Progenitor cell of endocrine pancreas (in vitro differentiated cells): Measurements from ENCODE around the gene SLC34A3. TPM values are rescaled to one million over a fixed set of nuclear protein-coding genes. Genes with fewer than 3 reads are reported as not detected.
A peak's percentile ranks its signal among the peaks of the same experiment; 100 is the strongest.

Experiments
- DNase-seq: peaks from one replicate; pipeline ENCODE4 v3.0.0; 2021; ENCODE audit warnings: low spot score; ENCODE audit not compliant: unreplicated experiment
- H3K27ac Mint-ChIP-seq: 2 replicates; pipeline ENCODE4 v1.8.0; 2021; ENCODE audit warnings: mild to moderate bottlenecking, moderate library complexity, mixed read lengths
- H3K27me3 Mint-ChIP-seq: 2 replicates; pipeline ENCODE4 v1.8.0; 2021; ENCODE audit warnings: mixed read lengths
- H3K36me3 Mint-ChIP-seq: 2 replicates; pipeline ENCODE4 v1.8.0; 2022; ENCODE audit warnings: mixed read lengths; ENCODE audit not compliant: insufficient read depth
- H3K4me1 Mint-ChIP-seq: 2 replicates; pipeline ENCODE4 v1.8.0; 2021; ENCODE audit warnings: low read depth, mixed read lengths
- H3K4me3 Mint-ChIP-seq: 2 replicates; pipeline ENCODE4 v1.8.0; 2021; ENCODE audit warnings: low read depth, mild to moderate bottlenecking, moderate library complexity, mixed read lengths
- H3K9me3 Mint-ChIP-seq: 2 replicates; pipeline ENCODE4 v1.8.0; 2021; ENCODE audit warnings: low read depth, mixed read lengths
- total RNA-seq: library from RNA; stranded (reverse); gene quantifications from 2 replicates; pipeline ENCODE4 v1.2.1, GENCODE V29; 2021
- TF ChIP-seq, protein P1 (sequence below): fragments of 200-600 bp; sonication (generic); IDR thresholded peaks from one replicate; pipeline ENCODE4 v1.5.0; 2021; ENCODE audit warnings: antibody characterized with exemption, mild to moderate bottlenecking; ENCODE audit not compliant: unreplicated experiment

SLC34A3 gene
- total RNA-seq, 1 donor from 2014 or later: 0.26 TPM

DNA sequence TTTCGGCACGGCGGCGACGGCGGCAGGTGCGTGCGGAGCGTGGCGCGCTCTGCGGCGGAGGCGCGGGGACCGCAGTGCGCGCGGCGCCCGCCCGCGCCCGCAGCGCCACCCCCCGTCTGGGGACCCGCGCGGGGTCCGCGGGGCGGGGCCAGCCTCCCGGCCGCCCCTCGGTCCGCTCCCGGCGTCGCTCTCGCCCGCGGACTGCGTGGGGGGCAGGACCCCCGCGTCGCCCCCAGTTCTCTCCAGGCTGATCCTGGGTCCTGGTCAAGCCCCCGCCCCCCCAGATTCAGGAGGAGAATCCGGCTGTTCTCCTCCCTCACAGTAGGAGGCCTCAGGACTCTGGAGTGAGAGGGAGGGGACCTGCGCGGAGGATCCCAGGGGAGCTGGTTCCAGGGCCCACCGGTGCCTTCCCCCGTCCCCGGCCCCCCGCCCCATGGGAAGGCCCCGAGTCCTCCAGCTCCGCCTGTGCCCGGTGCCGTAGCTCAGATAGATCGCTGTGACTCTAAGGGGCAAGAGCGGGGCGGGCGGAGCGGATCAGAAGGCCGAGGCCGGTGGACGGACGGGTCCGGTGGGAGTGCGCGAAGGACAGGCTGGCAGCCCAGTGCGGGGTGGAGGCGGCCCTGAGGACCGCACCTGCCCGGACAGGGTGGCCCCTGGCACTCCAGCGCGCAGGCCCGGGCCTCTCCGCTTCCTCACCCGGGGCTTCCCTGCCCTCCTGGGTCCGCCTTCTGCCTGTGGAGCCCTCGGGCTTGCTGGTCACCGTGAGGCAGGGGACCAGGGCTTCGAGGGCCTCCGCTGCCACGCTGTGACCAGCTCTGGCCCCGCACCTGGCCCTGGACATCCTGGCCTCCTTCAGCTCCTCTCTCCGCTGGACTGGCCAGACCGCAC is 8.3 kb upstream of the SLC34A3 start, which contains the start of gene RNF208:
Gene RNF208, minus strand, starts transcription at position 51 of the 888 bp plus-strand sequence. CDS start 1,028 bp downstream, outside the sequence.
- Mint-ChIP-seq H3K4me1 (peaks cover 10% of the 10 kb centered on the region), H3K4me3 (peak within 1 kb of the TSS; percentile 78), H3K27ac (peak within 1 kb of the TSS; percentile 96), H3K36me3 (peaks cover 1% of the 10 kb centered on the region), H3K27me3 (no peaks in the 10 kb centered on the region), H3K9me3 (no peaks in the 10 kb centered on the region)
- peak; percentile 50 for DNase-seq
- TF ChIP-seq, protein P1, sequence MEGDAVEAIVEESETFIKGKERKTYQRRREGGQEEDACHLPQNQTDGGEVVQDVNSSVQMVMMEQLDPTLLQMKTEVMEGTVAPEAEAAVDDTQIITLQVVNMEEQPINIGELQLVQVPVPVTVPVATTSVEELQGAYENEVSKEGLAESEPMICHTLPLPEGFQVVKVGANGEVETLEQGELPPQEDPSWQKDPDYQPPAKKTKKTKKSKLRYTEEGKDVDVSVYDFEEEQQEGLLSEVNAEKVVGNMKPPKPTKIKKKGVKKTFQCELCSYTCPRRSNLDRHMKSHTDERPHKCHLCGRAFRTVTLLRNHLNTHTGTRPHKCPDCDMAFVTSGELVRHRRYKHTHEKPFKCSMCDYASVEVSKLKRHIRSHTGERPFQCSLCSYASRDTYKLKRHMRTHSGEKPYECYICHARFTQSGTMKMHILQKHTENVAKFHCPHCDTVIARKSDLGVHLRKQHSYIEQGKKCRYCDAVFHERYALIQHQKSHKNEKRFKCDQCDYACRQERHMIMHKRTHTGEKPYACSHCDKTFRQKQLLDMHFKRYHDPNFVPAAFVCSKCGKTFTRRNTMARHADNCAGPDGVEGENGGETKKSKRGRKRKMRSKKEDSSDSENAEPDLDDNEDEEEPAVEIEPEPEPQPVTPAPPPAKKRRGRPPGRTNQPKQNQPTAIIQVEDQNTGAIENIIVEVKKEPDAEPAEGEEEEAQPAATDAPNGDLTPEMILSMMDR: peak; percentile 19

GRCh38 chr9:137223078-137223970 is 7.4 kb upstream of the SLC34A3 start:
- TF ChIP-seq, protein P1: no peak
- peak overlapping the region; percentile 78 for H3K4me3 Mint-ChIP-seq
- no peaks in the 10 kb centered on the region for H3K9me3 Mint-ChIP-seq
- DNase-seq: peak; percentile 90
- H3K27ac Mint-ChIP-seq: peak overlapping the region; percentile 96
- peaks cover 13% of the 10 kb centered on the region for H3K4me1 Mint-ChIP-seq
- peaks cover 1% of the 10 kb centered on the region for H3K36me3 Mint-ChIP-seq
- H3K27me3 Mint-ChIP-seq: no peaks in the 10 kb centered on the region

DNA sequence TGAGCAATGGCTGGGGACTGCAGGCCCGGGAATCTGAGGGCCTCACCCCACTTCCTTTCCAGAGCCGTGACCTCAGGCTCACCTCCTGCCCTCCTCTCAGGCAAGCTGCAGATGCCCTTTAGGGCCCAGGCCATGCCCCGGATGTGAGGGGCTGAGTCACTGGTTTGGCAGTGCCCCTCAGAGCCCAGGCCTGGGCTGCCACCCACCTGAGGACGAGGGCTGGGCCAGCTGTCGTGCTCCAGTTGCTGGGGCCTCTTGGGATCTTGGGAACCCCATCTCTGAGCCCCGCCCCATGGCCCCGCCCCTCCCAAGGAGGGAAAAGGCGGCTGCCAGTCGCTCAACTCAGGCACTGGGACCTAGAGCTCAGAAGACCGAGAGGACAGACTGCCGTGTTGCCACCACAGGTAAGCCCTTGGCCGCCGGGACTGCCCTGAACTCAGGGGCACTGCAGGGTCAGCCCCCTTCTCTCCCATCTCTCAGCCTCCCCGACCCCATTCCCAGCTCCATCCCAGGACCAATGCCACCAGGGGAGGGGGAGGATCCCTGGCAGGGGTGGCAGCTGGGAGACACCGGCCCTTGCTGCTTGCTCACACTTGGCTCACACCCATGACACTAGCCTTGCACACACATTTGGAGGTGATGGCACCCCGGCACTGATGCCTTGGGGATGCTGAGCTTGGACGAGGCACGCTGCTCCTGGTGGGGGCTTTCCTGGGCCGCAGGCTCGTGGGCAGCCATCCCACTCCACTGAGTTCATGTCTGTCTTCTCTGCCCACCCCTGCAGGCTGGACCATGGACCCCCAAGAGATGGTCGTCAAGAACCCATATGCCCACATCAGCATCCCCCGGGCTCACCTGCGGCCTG is 5.6 kb upstream of the SLC34A3 start, which contains the start of gene CYSRT1:
Gene CYSRT1, plus strand, starts transcription at position 345 of the 865 bp plus-strand sequence. Its CDS starts 448 bp downstream, at position 793.
- no peaks in the 10 kb centered on the region for H3K9me3 Mint-ChIP-seq

GRCh38 chr9:137225699-137226331 is 4.9 kb upstream of the SLC34A3 start:
- H3K4me3 Mint-ChIP-seq: no peak overlapping the region
- DNase-seq: no peak
- no peaks in the 10 kb centered on the region for H3K36me3 Mint-ChIP-seq
- TF ChIP-seq, protein P1: no peak
- H3K9me3 Mint-ChIP-seq: no peaks in the 10 kb centered on the region
- peaks cover 9% of the 10 kb centered on the region for H3K4me1 Mint-ChIP-seq
- H3K27ac Mint-ChIP-seq: no peak overlapping the region
- no peaks in the 10 kb centered on the region for H3K27me3 Mint-ChIP-seq

More for the DNA sequence above, 5.6 kb upstream of the SLC34A3 start, which contains the start of gene CYSRT1:
- DNase-seq: no peak
- no peaks in the 10 kb centered on the region for H3K36me3 Mint-ChIP-seq
- H3K27ac Mint-ChIP-seq: peak within 1 kb of the TSS; percentile 69
- peaks cover 9% of the 10 kb centered on the region for H3K4me1 Mint-ChIP-seq
- H3K27me3 Mint-ChIP-seq: no peaks in the 10 kb centered on the region
- TF ChIP-seq, protein P1: no peak
- H3K4me3 Mint-ChIP-seq: peak within 1 kb of the TSS; percentile 78
